IMR-90 (cell line): Measurements from ENCODE around the gene DENND1A. TPM values are rescaled to one million over a fixed set of nuclear protein-coding genes. Genes with fewer than 3 reads are reported as not detected.
A peak's percentile ranks its signal among the peaks of the same experiment; 100 is the strongest.

Experiments
- ATAC-seq: fragments of 200-7000 bp; cut with Tn5 transposase; 2 replicates; pipeline ENCODE4 v1.9.1; 2020; ENCODE audit warnings: low read depth, mild to moderate bottlenecking, moderate library complexity
- BruUV-seq: library from RNA; stranded (reverse); fragments of 400-500 nt; replicated peaks from 2 replicates; lab custom pipeline; 2021; lab: Mats Ljungman, UMichigan
- CTCF ChIA-PET: fragments of 300-600 bp; formaldehyde crosslinking; extraction: SDS; loops from one replicate; lab custom pipeline; 2021; ENCODE audit warnings: antibody characterized with exemption; lab: Yijun Ruan, JAX
- POLR2A ChIA-PET: fragments of 300-600 bp; sonication (Branson Sonifier 250); formaldehyde crosslinking; loops from one replicate; lab custom pipeline; 2022; ENCODE audit warnings: antibody characterized with exemption; ENCODE audit not compliant: unreplicated experiment; lab: Charles Lee
- DNase-seq: peaks from one replicate; pipeline ENCODE4 v3.0.0; 2013
- H2AFZ ChIP-seq: replicated peaks from 2 replicates; pipeline ENCODE3; 2013; ENCODE audit warnings: low read length, mild to moderate bottlenecking; ENCODE audit not compliant: poor library complexity
- H2AK5ac ChIP-seq: 2 replicates; pipeline ENCODE4 v1.6.1; 2013; ENCODE audit warnings: low read depth, low read length, inconsistent platforms
- H2AK9ac ChIP-seq: replicated peaks from 2 replicates; pipeline ENCODE3; 2013; ENCODE audit warnings: mild to moderate bottlenecking, low read depth, low read length, moderate library complexity; ENCODE audit not compliant: poor library complexity
- H2BK120ac ChIP-seq: 2 replicates; pipeline ENCODE4 v1.6.1; 2013; ENCODE audit warnings: low read depth, low read length, inconsistent platforms
- H2BK15ac ChIP-seq: 3 replicates; pipeline ENCODE4 v1.6.1; 2013; ENCODE audit warnings: low read depth, low read length, inconsistent platforms
- H2BK20ac ChIP-seq: 2 replicates; pipeline ENCODE4 v1.6.1; 2013; ENCODE audit warnings: low read depth, mild to moderate bottlenecking, inconsistent platforms, low read length, moderate library complexity
- H2BK5ac ChIP-seq: 2 replicates; pipeline ENCODE4 v1.6.1; 2013; ENCODE audit warnings: mild to moderate bottlenecking, low read depth, low read length, inconsistent platforms; ENCODE audit not compliant: poor library complexity, severe bottlenecking
- H3K14ac ChIP-seq: replicated peaks from 2 replicates; pipeline ENCODE4 v1.6.1; 2013; ENCODE audit warnings: low read depth, low read length, inconsistent platforms
- H3K18ac ChIP-seq: 2 replicates; pipeline ENCODE4 v1.6.1; 2013; ENCODE audit warnings: low read depth, low read length, control low read depth
- H3K23ac ChIP-seq: 2 replicates; pipeline ENCODE4 v1.6.1; 2013; ENCODE audit warnings: low read depth, low read length, inconsistent platforms
- H3K27ac ChIP-seq: 2 replicates; pipeline ENCODE4 v1.5.1; 2013; ENCODE audit warnings: mild to moderate bottlenecking, control low read depth, low read length; ENCODE audit not compliant: insufficient read depth
- H3K27me3 ChIP-seq: 2 replicates; pipeline ENCODE4 v1.6.1; 2013; ENCODE audit warnings: low read length; ENCODE audit not compliant: control insufficient read depth, insufficient read depth
- H3K36me3 ChIP-seq: 2 replicates; pipeline ENCODE4 v1.6.1; 2013; ENCODE audit warnings: low read length, mixed read lengths; ENCODE audit not compliant: control insufficient read depth, insufficient read depth
- H3K4ac ChIP-seq: 2 replicates; pipeline ENCODE4 v1.6.1; 2013; ENCODE audit warnings: low read depth, low read length, inconsistent platforms
- H3K4me1 ChIP-seq: 2 replicates; pipeline ENCODE4 v1.6.1; 2013; ENCODE audit warnings: low read length, mixed read lengths; ENCODE audit not compliant: control insufficient read depth, insufficient read depth
- H3K4me2 ChIP-seq: 2 replicates; pipeline ENCODE4 v1.6.1; 2013; ENCODE audit warnings: low read depth, mild to moderate bottlenecking, control low read depth, low read length, moderate library complexity
- H3K4me3 ChIP-seq: 2 replicates; pipeline ENCODE4 v1.5.1; 2013; ENCODE audit warnings: low read depth, mild to moderate bottlenecking, control low read depth, low read length, moderate library complexity; ENCODE audit not compliant: insufficient read depth
- H3K56ac ChIP-seq: 2 replicates; pipeline ENCODE4 v1.6.1; 2013; ENCODE audit warnings: low read length, inconsistent platforms; ENCODE audit not compliant: insufficient read depth; ENCODE audit errors: extremely low read depth
- H3K79me1 ChIP-seq, 2 experiments: 2 replicates each; pipeline ENCODE4 v1.6.1; 2013; ENCODE audit warnings: low read length in 2 of 2, inconsistent platforms in 1 of 2, low read depth in 1 of 2
- H3K9ac ChIP-seq: 2 replicates; pipeline ENCODE4 v1.6.1; 2013; ENCODE audit warnings: low read depth, low read length, control low read depth
- H3K9me1 ChIP-seq: 2 replicates; pipeline ENCODE4 v1.6.1; 2013; ENCODE audit warnings: low read length, inconsistent platforms; ENCODE audit not compliant: insufficient read depth
- H3K9me3 ChIP-seq: 2 replicates; pipeline ENCODE4 v1.6.1; 2013; ENCODE audit warnings: low read length; ENCODE audit not compliant: control insufficient read depth, insufficient read depth
- H4K20me1 ChIP-seq: 2 replicates; pipeline ENCODE4 v1.6.1; 2013; ENCODE audit warnings: low read length, inconsistent platforms; ENCODE audit not compliant: insufficient read depth
- H4K5ac ChIP-seq: 2 replicates; pipeline ENCODE4 v1.6.1; 2013; ENCODE audit warnings: mild to moderate bottlenecking, low read depth, low read length, control low read depth
- H4K8ac ChIP-seq, 2 experiments: 2 replicates each; pipeline ENCODE4 v1.6.1; 2013; ENCODE audit warnings: low read depth in 2 of 2, low read length in 2 of 2, control low read depth in 1 of 2, inconsistent platforms in 1 of 2
- H4K91ac ChIP-seq: 2 replicates; pipeline ENCODE4 v1.6.1; 2013; ENCODE audit warnings: low read depth, low read length, inconsistent platforms; ENCODE audit not compliant: insufficient read depth
- BHLHE40 ChIP-seq: fragments of 150-350 bp; IDR thresholded peaks from 2 replicates; pipeline ENCODE4 v1.6.1; 2016; ENCODE audit warnings: mild to moderate bottlenecking, low read depth, low read length
- FOS ChIP-seq: fragments of 150-350 bp; IDR thresholded peaks from 2 replicates; pipeline ENCODE4 v1.6.1; 2016; ENCODE audit warnings: low read depth, low read length
- MAFK ChIP-seq: IDR thresholded peaks from 2 replicates; pipeline ENCODE4 v1.6.1; 2012; ENCODE audit warnings: low read depth, low read length, improper control_type of control experiment
- MXI1 ChIP-seq: IDR thresholded peaks from 2 replicates; pipeline ENCODE4 v1.6.1; 2012; ENCODE audit warnings: low read depth, mild to moderate bottlenecking, low read length, moderate library complexity, borderline replicate concordance
- NFE2L2 ChIP-seq: fragments of 150-350 bp; IDR thresholded peaks from 2 replicates; pipeline ENCODE4 v1.6.1; 2016; ENCODE audit warnings: low read depth, mild to moderate bottlenecking, low read length
- RAD21 ChIP-seq: IDR thresholded peaks from 2 replicates; pipeline ENCODE4 v1.6.1; 2012; ENCODE audit warnings: low read length, improper control_type of control experiment
- RFX5 ChIP-seq: IDR thresholded peaks from 2 replicates; pipeline ENCODE4 v1.8.0; 2012; ENCODE audit warnings: low read depth, mild to moderate bottlenecking, low read length, moderate library complexity
- SMC3 ChIP-seq: fragments of 150-350 bp; IDR thresholded peaks from 2 replicates; pipeline ENCODE4 v1.6.1; 2016; ENCODE audit warnings: low read depth, mild to moderate bottlenecking, antibody characterized with exemption, low read length, moderate library complexity
- WGBS, 2 experiments: methylation state at CpG; one replicate each; pipeline versions ENCODE4 v1.1.5 to v1.1.7; 2013; ENCODE audit warnings: missing lambda C conversion rate in 2 of 2; ENCODE audit not compliant: insufficient read length in 1 of 2; ENCODE audit errors: extremely low coverage in 2 of 2; 5-methylcytosine and 5-hydroxymethylcytosine counted together
- dilution Hi-C: fragments of 300-500 bp; cut with HindIII; formaldehyde crosslinking; loops from one replicate; pipeline ENCODE4 v1.14.3; 2018; ENCODE audit warnings: low sequenced_read_pairs; ENCODE audit not compliant: unreplicated experiment
- in situ Hi-C: fragments of 300-500 bp; cut with MboI; formaldehyde crosslinking; loops from 3 replicates; pipeline ENCODE4 v1.14.3; 2019; ENCODE audit warnings: low sequenced_read_pairs, inconsistent platforms, mixed read lengths
- intact Hi-C: fragments of 100-400 bp; cut with micrococcal nuclease; formaldehyde crosslinking; loops from 2 replicates; pipeline ENCODE4 v1.10.0; 2022
- polyA plus RNA-seq, 3 experiments: library from polyadenylated mRNA; depleted of rRNA; stranded (reverse); fragments of >200 nt; gene quantifications; 2 replicates each; pipeline ENCODE4 v1.2.3, GENCODE V29; 2012; ENCODE audit warnings: low replicate concordance in 1 of 3
- total RNA-seq: library from RNA; depleted of rRNA; stranded (reverse); fragments of >200 nt; gene quantifications from 2 replicates; pipeline ENCODE4 v1.2.3, GENCODE V29; 2012
- TF ChIP-seq, protein P1 (sequence below): fragments of 150-350 bp; IDR thresholded peaks from 2 replicates; pipeline ENCODE4 v1.6.1; 2016; ENCODE audit warnings: low read depth, mild to moderate bottlenecking, low read length, moderate library complexity, borderline replicate concordance
- TF ChIP-seq, protein P2 (sequence below): conservative IDR thresholded peaks from 2 replicates; pipeline ENCODE4 v1.5.1; 2012; ENCODE audit warnings: mild to moderate bottlenecking, low read depth, low read length, improper control_type of control experiment

The DENND1A gene
- total and polyA plus RNA-seq, 2 of the 4 experiments (the other 2 are of a cell fraction) = 21.4 to 27.6 TPM

DNA sequence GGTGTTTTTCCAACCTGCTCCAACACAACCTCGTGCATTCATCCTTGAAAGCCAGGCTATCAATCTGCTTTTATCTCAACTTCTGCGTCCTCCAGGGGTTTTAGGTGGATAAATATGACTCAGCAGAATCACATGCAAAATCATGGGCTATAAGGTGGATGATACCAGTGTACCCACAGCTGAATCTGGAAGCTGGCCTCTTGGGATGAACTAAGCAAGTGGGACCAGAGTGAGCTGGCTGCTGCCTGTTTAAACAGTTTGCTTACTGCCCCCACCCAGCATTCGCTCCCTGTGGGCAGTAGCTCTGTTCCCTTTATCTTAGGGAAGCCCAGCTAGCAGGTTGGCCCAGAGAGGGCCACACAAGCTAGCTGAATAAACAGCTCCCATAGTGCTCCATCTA is 379.9 kb downstream of the DENND1A start:
- H3K4me3 ChIP-seq = no peak overlapping the region
- no peaks in the 10 kb centered on the region for H3K9me3 ChIP-seq
- no peak overlapping the region for H2BK120ac ChIP-seq
- intact Hi-C loops (no loop called here), in situ Hi-C loops (no loop called here), dilution Hi-C loops (no loop called here)
- H3K79me1 ChIP-seq = no peaks in the 10 kb centered on the region
- no peak overlapping the region for H2BK15ac ChIP-seq
- WGBS, 2 experiments = no CpG with 5 or more reads among the region's 3 CpGs
- H2BK5ac ChIP-seq = no peak overlapping the region
- H2AK9ac ChIP-seq = no peak overlapping the region
- CTCF ChIA-PET = no interaction called here
- H3K14ac ChIP-seq = no peak overlapping the region
- no peaks in the 10 kb centered on the region for H3K27me3 ChIP-seq
- BruUV-seq = no TSS peak
- H4K91ac ChIP-seq = no peak overlapping the region
- TF ChIP-seq SMC3 (no peak), RAD21 (no peak), NFE2L2 (peak; percentile 81), FOS (no peak), BHLHE40 (no peak), MAFK (peak; percentile 47; the same call in 1 of the 2 replicates), RFX5 (no peak), MXI1 (no peak)
- TF ChIP-seq, protein P1, sequence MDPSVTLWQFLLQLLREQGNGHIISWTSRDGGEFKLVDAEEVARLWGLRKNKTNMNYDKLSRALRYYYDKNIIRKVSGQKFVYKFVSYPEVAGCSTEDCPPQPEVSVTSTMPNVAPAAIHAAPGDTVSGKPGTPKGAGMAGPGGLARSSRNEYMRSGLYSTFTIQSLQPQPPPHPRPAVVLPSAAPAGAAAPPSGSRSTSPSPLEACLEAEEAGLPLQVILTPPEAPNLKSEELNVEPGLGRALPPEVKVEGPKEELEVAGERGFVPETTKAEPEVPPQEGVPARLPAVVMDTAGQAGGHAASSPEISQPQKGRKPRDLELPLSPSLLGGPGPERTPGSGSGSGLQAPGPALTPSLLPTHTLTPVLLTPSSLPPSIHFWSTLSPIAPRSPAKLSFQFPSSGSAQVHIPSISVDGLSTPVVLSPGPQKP = no peak
- TF ChIP-seq, protein P2, sequence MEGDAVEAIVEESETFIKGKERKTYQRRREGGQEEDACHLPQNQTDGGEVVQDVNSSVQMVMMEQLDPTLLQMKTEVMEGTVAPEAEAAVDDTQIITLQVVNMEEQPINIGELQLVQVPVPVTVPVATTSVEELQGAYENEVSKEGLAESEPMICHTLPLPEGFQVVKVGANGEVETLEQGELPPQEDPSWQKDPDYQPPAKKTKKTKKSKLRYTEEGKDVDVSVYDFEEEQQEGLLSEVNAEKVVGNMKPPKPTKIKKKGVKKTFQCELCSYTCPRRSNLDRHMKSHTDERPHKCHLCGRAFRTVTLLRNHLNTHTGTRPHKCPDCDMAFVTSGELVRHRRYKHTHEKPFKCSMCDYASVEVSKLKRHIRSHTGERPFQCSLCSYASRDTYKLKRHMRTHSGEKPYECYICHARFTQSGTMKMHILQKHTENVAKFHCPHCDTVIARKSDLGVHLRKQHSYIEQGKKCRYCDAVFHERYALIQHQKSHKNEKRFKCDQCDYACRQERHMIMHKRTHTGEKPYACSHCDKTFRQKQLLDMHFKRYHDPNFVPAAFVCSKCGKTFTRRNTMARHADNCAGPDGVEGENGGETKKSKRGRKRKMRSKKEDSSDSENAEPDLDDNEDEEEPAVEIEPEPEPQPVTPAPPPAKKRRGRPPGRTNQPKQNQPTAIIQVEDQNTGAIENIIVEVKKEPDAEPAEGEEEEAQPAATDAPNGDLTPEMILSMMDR = no peak
- no peak overlapping the region for H3K18ac ChIP-seq
- H3K27ac ChIP-seq = no peak overlapping the region
- no peak for DNase-seq
- H3K36me3 ChIP-seq = no peaks in the 10 kb centered on the region
- H4K5ac ChIP-seq = no peak overlapping the region
- H3K4ac ChIP-seq = no peak overlapping the region
- ATAC-seq = no peak
- POLR2A ChIA-PET = no interaction called here
- H4K20me1 ChIP-seq = 0 out of 2 replicates have a peak, but pooled peaks cover 3% of the 10 kb centered on the region
- no peak overlapping the region for H2AK5ac ChIP-seq
- no peak overlapping the region for H4K8ac ChIP-seq
- H2AFZ ChIP-seq = no peak overlapping the region
- no peaks in the 10 kb centered on the region for H3K9me1 ChIP-seq
- no peak overlapping the region for H3K23ac ChIP-seq
- H3K4me1 ChIP-seq = no peaks in the 10 kb centered on the region
- H2BK20ac ChIP-seq = no peak overlapping the region
- H3K4me2 ChIP-seq = no peak overlapping the region
- no peak overlapping the region for H3K9ac ChIP-seq
- H3K56ac ChIP-seq = no peak overlapping the region
